GM18526 (cell line): ENCODE data around the gene CASZ1.

ENCODE experiments used
- POLR2A ChIP-seq: IDR thresholded peaks from 3 replicates; pipeline ENCODE4 v1.6.1; 2011; ENCODE audit not compliant: insufficient read length; ENCODE audit errors: extremely low read depth

CASZ1 gene

DNA sequence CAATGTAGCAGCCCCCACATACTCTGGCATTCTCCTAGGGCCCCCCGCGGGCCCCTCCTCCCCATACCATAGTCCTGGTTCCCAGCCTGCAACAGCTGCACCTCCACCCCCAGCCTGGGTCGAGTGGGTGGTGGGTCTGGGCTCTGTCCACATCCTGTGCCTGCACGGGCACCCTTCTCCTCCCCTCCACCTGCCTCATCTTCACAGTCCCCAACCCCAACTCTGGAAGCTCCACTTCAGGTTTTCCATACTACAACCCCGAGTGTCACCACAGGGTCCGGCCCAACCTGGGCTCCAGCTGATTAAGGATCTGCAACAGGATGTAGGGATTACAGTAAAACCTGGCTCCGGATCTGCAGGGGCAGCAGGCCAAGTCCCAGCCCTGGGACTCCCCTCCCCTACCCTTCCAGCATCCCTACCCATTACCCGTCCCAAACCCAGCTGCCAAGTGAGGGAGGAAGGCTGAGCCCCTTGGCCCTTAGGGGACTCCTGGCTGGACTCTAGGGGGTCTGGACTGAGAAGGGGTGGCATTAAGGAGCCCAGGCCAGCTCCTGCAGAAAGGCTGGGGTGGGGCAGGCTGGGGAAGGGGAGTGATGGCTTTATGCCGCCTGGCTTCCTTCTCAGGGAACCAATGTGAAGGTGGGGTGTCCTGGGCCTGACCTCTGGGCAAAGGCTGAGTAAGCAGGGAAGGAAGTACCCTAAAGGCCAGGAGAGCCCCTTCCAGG, 116.8 kb downstream of the CASZ1 start:
- no peak for TF ChIP-seq POLR2A

DNA sequence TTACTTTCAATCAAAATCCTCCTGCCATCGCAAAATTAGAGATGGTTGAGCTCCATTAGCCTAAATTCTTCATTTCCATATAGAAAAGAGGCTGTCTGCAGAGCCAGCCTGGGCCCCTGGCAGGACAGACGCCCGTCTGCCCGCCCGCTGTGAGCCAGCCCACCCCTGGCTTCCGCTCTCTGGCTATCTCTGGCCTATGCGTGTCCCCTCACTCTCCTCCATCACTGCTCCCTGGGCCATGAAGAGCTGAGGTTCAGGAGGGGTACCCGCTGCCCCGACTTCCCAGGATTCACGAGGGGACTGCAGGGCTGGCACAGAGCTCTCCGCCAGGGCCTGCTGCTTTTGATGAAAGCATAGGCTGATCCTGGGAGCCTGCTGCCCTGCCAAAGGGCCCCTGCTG, 117.6 kb downstream of the CASZ1 start:
- no peak for TF ChIP-seq POLR2A

DNA sequence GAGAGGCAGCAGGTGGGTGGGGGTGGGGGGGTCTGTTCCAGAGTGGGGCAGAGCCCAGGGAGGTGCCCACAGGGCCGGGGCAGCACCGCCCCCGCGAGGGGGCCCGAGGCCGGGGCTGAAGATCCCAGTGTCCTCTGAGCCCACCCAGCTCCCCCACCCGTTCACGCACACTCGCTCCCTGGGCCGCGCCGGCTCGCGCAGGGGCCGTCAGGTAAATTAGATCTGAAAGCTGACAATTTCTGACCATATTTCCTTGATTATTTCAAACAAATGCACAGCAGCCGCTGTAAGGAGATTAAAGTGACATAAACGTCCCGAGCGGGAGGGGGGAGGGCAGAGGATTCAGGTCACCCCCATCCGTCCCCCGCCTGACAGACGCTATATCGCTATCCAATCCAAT, 118.0 kb downstream of the CASZ1 start:
- TF ChIP-seq POLR2A = no peak

DNA sequence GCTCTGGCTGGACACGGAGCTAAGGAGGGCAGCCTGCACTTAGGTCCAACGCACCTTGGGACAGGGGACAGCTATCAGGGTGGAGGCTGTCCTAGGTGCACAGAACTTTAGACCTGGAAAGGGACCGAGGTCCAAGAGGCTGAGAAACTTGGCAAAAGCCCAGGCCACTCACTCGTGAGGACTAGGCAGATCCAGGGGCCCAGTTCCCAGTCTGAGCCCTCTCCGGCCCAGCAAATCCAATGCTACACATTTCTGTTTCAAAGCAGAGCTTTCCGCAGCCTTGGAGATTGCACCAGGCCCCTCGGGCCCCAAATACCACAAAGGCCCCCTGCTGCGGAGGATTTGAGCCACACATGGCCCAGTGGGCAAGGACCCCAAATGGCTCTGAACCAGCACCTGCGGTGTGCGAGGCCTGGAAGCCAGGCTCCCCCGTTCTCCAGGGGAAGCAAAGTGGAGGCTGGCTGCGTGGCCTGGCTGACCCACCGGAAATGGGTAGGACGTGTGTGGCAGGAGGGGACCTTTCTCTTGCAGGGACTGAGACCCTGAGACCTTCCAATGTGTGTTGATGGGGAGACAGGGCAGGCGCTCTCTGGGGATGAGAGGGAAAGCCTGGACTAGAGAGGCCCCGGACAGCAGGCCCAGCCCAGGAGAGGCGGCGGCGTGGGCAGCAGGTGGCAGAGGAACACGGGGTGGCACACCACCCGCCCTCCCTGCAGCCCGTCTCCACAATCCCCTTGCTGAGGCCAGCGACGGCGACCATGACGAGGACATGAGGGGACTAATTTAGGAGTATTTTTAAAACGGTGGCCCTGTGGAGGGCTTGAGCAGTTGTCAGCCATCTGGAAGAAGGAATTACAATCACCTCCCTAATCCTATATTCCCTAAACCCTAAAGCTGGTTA, 118.7 kb downstream of the CASZ1 start:
- no peak for TF ChIP-seq POLR2A

DNA sequence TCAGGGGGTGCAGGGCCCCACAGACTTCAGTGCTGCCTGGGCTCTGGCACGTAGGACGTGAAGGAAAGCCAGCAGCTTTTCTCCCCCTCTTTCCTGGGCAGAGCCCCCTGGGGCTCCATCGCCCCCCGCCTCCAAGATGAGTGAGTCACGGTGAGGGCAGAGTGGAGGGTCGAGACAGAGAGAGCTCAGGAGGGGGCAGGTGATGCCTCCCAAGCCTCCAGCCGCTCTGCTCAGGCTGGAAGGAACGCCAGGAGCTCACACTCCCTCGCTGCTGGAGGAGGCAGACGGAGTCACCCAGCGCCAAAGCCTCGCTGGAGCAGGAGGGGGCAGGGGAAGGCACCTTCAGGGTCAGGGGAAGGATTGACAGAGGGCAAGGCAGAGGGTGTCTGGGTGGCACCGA, 119.5 kb downstream of the CASZ1 start:
- TF ChIP-seq POLR2A = no peak

DNA sequence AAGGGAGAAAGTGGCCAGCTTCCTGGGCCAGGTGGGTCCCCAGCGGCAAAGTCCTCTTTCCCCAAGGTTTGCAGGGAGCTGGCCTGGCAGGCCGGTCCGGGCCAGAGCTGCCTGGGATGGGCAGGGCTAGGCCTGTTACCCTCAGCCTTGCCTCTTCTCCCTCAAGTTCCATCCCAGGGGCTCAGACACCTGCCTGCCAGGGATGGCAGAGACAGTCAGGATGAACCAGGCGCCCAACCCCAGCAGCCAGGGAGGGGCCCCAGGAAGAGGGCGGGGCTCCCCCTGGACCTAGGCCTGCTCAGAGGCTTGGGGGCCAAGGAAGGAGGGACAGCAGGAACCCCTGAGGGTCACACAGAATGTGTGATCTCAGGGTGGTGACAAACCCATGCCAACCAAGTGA, 120.6 kb downstream of the CASZ1 start:
- no peak for TF ChIP-seq POLR2A

DNA sequence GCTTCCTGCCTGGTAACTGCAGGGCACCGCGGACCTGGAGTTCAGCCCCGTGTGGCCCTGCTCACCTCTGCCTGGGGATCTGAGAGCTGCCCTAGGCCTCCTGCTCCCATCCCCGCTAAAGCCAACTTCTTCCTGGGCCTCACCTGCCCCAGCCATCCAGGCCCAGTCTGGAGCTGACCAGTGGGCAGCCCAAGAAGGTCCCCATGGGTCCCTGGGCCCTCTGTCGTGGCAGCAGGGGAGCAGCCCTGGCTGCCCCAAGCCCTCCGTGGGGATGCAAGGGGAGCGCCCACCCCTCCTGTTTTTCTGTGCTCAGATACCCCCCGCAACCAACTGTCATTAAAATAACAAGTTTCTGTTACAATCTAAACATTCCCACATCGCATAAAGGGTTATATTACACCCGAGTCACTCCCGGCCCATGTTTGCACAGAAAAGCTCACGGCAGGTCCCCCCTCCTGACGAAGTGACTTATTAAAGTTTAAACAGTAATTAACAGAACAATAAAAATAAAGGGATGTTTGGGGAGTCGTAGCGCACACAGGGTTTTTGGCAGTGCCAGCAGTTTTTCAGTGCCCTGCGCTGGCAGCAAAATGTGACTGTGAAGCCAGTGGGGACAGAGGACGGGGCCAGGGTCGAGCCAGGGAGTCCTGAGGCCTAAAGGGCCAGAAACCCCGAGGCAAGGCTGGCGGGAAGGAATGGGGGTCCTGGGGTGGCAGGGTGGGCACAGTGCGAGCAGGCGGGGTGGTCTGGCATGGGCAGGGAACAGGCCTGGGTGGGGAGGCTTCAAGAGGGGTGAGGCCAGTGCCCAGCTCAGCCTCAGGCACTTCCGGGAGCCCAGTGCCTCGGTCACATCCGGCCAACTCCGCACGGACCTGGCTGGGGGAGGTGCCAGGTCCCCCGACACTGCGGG, 121.5 kb downstream of the CASZ1 start:
- no peak for TF ChIP-seq POLR2A

DNA sequence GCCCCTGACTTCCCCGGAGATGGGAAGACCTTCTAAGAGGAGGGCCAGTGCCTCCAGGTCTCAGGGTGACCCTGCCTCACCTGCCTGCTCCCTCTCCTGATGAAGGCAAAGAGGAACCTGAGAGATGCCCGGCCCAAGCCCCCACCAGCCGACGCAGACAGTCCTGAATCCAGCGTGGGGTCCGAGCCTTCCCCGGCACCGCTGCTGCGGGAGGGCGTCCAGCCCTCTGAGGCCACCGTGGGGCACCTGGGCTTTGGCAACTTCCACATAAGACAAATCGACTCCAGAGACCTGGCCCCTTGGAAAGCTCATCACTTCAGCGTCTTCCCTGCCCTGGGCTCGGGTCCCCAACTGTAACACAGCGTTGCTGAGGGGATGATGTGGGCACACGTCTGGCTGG, 122.2 kb downstream of the CASZ1 start:
- TF ChIP-seq POLR2A = no peak

DNA sequence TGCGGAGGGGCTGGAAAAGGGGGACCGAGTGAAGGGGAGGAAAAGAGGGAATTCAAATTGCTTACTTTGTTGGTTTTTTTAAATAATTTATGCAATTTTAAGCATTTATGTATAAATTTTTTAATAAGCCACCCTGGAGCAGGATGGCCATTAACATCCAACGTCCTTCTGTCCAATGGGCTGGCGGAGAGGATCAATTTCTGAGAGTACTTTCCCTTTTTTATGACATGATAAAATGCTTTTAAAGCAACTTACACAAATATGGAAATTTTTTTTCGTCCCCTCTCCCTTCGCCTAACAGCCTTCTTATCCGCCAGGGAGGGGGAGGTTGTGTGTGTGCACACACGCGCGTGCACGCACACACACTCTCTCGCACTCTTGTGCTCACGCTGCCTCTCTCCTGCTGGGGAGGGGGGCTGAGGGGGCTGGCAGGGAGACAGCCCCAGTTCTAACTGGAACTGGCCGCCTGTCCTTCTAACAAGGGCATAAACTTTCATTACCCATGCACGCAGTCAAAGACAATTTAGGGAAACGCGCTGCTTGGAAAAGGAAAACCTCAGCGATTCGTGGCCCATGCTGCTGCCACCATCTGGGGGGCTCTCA, 123.2 kb downstream of the CASZ1 start:
- TF ChIP-seq POLR2A = no peak

DNA sequence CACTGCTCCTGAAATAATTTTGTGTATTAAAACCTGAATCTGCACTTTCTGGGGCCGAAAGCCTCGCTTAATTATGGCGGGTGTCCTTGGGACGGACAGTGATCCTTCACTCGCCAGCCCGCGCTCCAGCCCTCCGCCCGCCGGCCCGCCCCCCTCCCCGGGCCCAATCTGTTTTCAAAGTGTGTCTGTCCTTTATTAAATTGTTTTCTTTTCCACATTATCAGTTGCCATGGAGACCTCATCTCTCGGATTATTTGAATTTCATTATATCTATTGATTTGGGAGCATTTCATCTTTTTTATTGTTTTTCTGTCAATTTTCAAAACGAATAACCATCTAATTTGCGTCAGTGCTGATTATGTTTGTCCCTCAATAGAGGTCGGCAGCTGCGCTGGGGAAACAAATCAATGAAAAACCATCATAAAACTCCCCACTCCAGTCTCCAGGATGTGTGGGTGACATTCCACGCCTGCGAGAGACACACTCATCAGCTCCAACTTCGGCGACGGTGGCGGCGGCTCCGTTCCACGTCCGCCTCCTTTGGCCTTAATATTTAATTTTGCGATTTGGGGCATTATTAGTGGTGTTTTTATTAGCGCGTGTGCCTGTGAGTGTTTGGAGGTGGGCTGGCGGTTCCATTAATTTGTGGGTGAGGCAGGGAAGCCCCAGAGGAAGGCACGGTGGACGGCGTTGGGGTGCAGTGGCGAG, 123.9 kb downstream of the CASZ1 start:
- TF ChIP-seq POLR2A = no peak

DNA sequence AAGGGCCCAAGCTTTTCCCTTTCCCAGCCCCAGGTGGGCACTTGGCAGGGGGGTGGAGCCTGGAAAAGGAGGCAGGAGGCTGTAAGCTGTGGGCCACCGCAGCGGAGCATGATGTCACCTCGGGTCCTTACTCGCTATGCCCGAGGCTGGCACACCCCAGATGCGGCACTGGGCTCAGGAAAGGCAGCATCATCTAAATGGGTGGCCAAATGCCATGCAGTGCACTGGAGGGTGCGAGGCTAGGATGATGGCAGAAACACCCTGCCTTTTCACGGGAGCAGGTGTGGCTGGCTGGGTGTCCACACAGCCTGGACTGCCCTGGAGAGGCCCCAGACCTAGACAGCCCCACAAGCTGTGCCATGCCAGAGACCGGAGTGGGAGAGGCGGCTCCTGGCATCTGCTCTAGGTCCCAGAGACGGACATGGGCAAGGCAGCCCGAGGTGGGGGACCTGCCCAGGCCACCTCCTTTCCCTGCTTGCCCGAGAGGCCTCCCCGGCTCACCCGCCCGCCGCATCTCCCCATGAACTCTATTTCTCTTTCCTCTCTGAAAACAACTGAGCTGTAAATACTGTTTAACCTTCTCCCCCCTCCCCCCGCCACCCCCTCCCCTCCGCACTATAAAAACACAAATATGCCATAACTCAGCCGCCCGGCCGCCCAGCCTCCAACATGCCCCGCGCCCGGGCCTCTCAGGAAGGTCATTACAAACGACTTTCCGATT, 124.7 kb downstream of the CASZ1 start:
- no peak for TF ChIP-seq POLR2A

DNA sequence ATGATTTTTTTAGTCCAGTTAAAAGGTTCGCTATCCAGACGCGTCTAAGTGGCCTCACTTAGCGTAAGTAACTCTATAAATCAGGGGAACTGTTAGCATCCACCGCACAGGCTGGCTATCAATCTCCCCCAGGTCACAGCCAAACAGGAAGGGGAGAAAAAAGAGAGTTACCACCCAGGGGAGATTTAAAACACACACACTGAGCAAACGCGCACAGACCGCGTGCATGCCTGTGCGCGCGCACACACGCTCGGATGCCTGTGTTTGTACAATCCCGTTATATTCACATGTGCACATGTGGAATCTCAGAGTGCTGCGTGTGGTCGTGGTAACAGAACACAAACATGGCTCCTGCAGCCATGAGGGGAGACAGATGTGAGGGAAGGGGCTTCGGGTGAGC, 125.4 kb downstream of the CASZ1 start:
- TF ChIP-seq POLR2A = no peak

DNA sequence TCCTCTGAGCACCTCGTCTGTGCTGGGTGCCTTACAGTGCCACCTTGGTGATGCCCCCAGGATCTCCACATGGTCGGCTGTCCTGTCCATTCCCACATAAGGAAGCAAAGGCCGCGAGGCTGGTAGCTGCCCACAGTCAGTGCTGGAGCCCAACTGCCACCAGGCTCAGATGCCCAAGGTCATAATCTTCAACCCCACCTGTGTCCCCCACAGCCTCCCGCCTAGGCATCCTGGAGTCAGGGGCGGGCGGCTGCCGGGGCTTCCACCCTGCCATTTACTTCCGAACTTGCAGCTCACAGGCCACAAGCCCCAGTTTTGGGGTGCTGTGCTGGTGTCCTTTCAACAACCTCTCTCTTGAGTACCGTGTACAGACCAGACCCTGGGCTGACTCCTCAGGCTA, 126.3 kb downstream of the CASZ1 start:
- TF ChIP-seq POLR2A = no peak

DNA sequence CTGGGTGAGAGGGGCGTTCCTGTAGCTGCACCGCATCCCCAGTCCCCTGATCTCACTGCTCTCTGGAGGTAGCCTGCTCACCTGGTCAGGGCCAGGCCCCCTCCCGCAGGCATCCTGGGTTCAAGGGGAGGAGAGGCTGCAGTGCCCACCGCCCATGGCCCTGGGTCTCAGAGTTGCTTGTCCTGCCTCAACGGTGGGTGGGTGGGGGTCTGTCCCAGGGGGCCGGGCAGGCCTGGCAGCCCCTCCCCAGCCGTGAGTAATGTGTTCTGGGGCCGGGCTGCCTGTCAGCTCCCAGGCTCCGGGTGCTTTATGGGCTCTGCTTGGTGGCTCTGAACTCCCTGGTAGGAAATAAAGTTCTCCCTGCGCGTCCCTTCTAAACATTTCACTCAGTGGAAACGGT, 126.9 kb downstream of the CASZ1 start:
- TF ChIP-seq POLR2A = no peak
